PC-3 (cell line): ENCODE results near the gene ADCY9. TPM values are rescaled to one million over a fixed set of nuclear protein-coding genes. Genes with fewer than 3 reads are reported as not detected.

Source experiments
- ATAC-seq: fragments of 200-7000 bp; cut with Tn5 transposase; 2 replicates; pipeline ENCODE4 v1.9.1; 2020; ENCODE audit warnings: mild to moderate bottlenecking, moderate library complexity
- BruUV-seq: library from RNA; stranded (reverse); fragments of 400-500 nt; replicated peaks from 2 replicates; lab custom pipeline; 2021; lab: Mats Ljungman, UMichigan
- CTCF ChIA-PET: fragments of 300-600 bp; sonication (Branson Sonifier 250); formaldehyde crosslinking; loops from one replicate; lab custom pipeline; 2022; ENCODE audit warnings: antibody characterized with exemption; lab: Charles Lee
- POLR2A ChIA-PET: fragments of 300-600 bp; sonication (Branson Sonifier 250); formaldehyde crosslinking; loops from one replicate; lab custom pipeline; 2022; ENCODE audit warnings: antibody characterized with exemption; ENCODE audit not compliant: unreplicated experiment; lab: Charles Lee
- DNase-seq: peaks from one replicate; pipeline ENCODE4 v3.0.0-alpha.2; 2015
- H2AFZ ChIP-seq: fragments of 300-600 bp; sonication (generic); 2 replicates; pipeline ENCODE4 v1.6.0; 2016; ENCODE audit warnings: antibody characterized with exemption, low read length
- H3F3A ChIP-seq: fragments of 300-600 bp; sonication (generic); one replicate; pipeline ENCODE4 v1.6.0; 2017; ENCODE audit warnings: antibody characterized with exemption, low read length, control low read depth, mild to moderate bottlenecking; ENCODE audit not compliant: unreplicated experiment
- H3K27ac ChIP-seq: fragments of 300-600 bp; sonication (generic); 2 replicates; pipeline ENCODE4 v1.5.1; 2016; ENCODE audit warnings: mild to moderate bottlenecking, low read length
- H3K27me3 ChIP-seq: fragments of 300-600 bp; sonication (generic); 2 replicates; pipeline ENCODE4 v1.6.1; 2016; ENCODE audit warnings: low read length, mixed read lengths
- H3K36me3 ChIP-seq: fragments of 300-600 bp; sonication (generic); 2 replicates; pipeline ENCODE4 v1.6.1; 2016; ENCODE audit warnings: low read depth, mixed run types, low read length, mixed read lengths
- H3K4me1 ChIP-seq: fragments of 300-600 bp; sonication (generic); 2 replicates; pipeline ENCODE4 v1.5.1; 2016; ENCODE audit warnings: low read length; ENCODE audit not compliant: insufficient read depth
- H3K4me2 ChIP-seq: fragments of 300-600 bp; sonication (generic); 2 replicates; pipeline ENCODE4 v1.6.0; 2016; ENCODE audit warnings: low read length
- H3K4me3 ChIP-seq: fragments of 300-600 bp; sonication (generic); 2 replicates; pipeline ENCODE4 v1.5.1; 2016; ENCODE audit warnings: mild to moderate bottlenecking, low read length, mixed read lengths
- H3K79me2 ChIP-seq: fragments of 300-600 bp; sonication (generic); 2 replicates; pipeline ENCODE4 v1.6.1; 2017; ENCODE audit warnings: low read length, mixed read lengths
- H3K9ac ChIP-seq: fragments of 300-600 bp; sonication (generic); 2 replicates; pipeline ENCODE4 v1.6.0; 2016; ENCODE audit warnings: mild to moderate bottlenecking, low read length
- H3K9me2 ChIP-seq: fragments of 300-600 bp; sonication (generic); replicated peaks from 2 replicates; pipeline ENCODE4 v1.6.1; 2016; ENCODE audit warnings: mixed run types, low read length, mixed read lengths
- H3K9me3 ChIP-seq: fragments of 300-600 bp; sonication (generic); 2 replicates; pipeline ENCODE4 v1.6.1; 2016; ENCODE audit warnings: low read length, mixed read lengths
- H4K20me1 ChIP-seq: fragments of 300-600 bp; sonication (generic); 2 replicates; pipeline ENCODE4 v1.6.1; 2016; ENCODE audit warnings: low read length, mixed read lengths
- EZH2 ChIP-seq: fragments of 300-600 bp; sonication (generic); IDR thresholded peaks from one replicate; pipeline ENCODE4 v1.6.1; 2017; ENCODE audit warnings: antibody characterized with exemption, mild to moderate bottlenecking, low read length; ENCODE audit not compliant: unreplicated experiment
- EZH2phosphoT487 ChIP-seq: fragments of 300-600 bp; sonication (generic); IDR thresholded peaks from 2 replicates; pipeline ENCODE4 v1.6.1; 2018; ENCODE audit warnings: mild to moderate bottlenecking, antibody characterized with exemption, low read length, borderline replicate concordance
- intact Hi-C: fragments of 100-400 bp; cut with micrococcal nuclease; formaldehyde crosslinking; loops from 2 replicates; pipeline ENCODE4 v1.9.0; 2023
- total RNA-seq: library from RNA; depleted of rRNA; stranded (reverse); fragments of >200 nt; gene quantifications from 2 replicates; pipeline ENCODE4 v1.2.3, GENCODE V29; 2014
- TF ChIP-seq, protein P1 (sequence below): fragments of 300-600 bp; sonication (generic); conservative IDR thresholded peaks from 2 replicates; pipeline ENCODE4 v1.5.1; 2017; ENCODE audit warnings: antibody characterized with exemption, low read depth, mild to moderate bottlenecking, low read length

The ADCY9 gene
- total RNA-seq, 1 experiment from 2014 or later = 6.2 TPM

GRCh38 chr16:4111748-4112696 lies 4.2 kb downstream of the ADCY9 start:
- intact Hi-C loops = loop anchor here (10.0 kb wide), 1 partner anchor 127 kb away; no protein-coding TSS in a partner anchor
- POLR2A ChIA-PET = interaction anchor here (0.6 kb wide), 1 partner anchor 70 kb away, joined by 3 read pairs; no protein-coding TSS in a partner anchor
- no peaks in the 10 kb centered on the region for H3K36me3 ChIP-seq
- no peaks in the 10 kb centered on the region for H3K27me3 ChIP-seq
- peak overlapping the region; percentile 48; the same call in 1 of the 2 replicates for H2AFZ ChIP-seq
- CTCF ChIA-PET = interaction anchor here (0.6 to 0.9 kb wide), 2 partner anchors 130 to 142 kb away, joined by 3 to 4 read pairs; no protein-coding TSS in a partner anchor
- no peak for TF ChIP-seq EZH2
- TF ChIP-seq, protein P1, sequence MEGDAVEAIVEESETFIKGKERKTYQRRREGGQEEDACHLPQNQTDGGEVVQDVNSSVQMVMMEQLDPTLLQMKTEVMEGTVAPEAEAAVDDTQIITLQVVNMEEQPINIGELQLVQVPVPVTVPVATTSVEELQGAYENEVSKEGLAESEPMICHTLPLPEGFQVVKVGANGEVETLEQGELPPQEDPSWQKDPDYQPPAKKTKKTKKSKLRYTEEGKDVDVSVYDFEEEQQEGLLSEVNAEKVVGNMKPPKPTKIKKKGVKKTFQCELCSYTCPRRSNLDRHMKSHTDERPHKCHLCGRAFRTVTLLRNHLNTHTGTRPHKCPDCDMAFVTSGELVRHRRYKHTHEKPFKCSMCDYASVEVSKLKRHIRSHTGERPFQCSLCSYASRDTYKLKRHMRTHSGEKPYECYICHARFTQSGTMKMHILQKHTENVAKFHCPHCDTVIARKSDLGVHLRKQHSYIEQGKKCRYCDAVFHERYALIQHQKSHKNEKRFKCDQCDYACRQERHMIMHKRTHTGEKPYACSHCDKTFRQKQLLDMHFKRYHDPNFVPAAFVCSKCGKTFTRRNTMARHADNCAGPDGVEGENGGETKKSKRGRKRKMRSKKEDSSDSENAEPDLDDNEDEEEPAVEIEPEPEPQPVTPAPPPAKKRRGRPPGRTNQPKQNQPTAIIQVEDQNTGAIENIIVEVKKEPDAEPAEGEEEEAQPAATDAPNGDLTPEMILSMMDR = no peak
- H3K4me2 ChIP-seq = peak overlapping the region; percentile 87
- DNase-seq = peak; percentile 9
- no TSS peak for BruUV-seq
- H3K9me2 ChIP-seq = no peaks in the 10 kb centered on the region
- no peak overlapping the region for H3K27ac ChIP-seq
- peaks cover 34% of the 10 kb centered on the region for H3K4me1 ChIP-seq
- no peak for ATAC-seq
- no peaks in the 10 kb centered on the region for H4K20me1 ChIP-seq
- H3K9me3 ChIP-seq = no peaks in the 10 kb centered on the region
- H3K9ac ChIP-seq = no peak overlapping the region
- no peaks in the 10 kb centered on the region for H3F3A ChIP-seq
- H3K79me2 ChIP-seq = peaks cover 35% of the 10 kb centered on the region
- H3K4me3 ChIP-seq = peak overlapping the region; percentile 64

DNA sequence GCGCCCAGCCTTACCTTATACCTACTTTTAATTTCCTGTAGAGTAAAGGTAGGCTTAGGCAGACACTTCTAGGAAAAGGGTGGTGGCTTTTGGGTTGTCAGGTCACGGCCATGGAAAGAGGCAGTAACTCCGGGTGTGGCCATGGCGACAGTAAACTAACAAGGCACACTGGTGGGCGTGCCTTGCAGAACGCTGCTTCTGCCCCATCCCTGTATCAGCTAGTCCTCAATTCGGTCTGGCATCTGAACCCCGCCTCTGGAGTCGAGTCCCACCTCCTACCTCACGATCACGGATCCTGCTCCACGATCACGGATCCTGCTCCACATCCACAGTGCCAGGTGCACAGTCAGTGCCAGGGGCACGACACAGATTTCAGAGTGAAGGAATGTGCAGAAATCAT lies 5.6 kb downstream of the ADCY9 start:
- Histone ChIP-seq H3K79me2 (peaks cover 35% of the 10 kb centered on the region), H3K9me2 (no peaks in the 10 kb centered on the region), H2AFZ (no peak overlapping the region), H3K9me3 (no peaks in the 10 kb centered on the region), H3K36me3 (no peaks in the 10 kb centered on the region), H3K4me1 (peaks cover 31% of the 10 kb centered on the region), H3F3A (no peaks in the 10 kb centered on the region), H3K4me2 (no peak overlapping the region), H4K20me1 (no peaks in the 10 kb centered on the region), H3K4me3 (no peak overlapping the region), H3K27me3 (no peaks in the 10 kb centered on the region), H3K27ac (no peak overlapping the region), H3K9ac (no peak overlapping the region)
- CTCF ChIA-PET = no interaction called here
- POLR2A ChIA-PET = no interaction called here
- TF ChIP-seq, protein P1 = no peak
- TF ChIP-seq EZH2 (no peak), EZH2phosphoT487 (no peak)
- ATAC-seq (no peak), DNase-seq (no peak)
- no TSS peak for BruUV-seq
- intact Hi-C loops = loop anchor here (10.0 kb wide), 1 partner anchor 126 kb away; no protein-coding TSS in a partner anchor

DNA sequence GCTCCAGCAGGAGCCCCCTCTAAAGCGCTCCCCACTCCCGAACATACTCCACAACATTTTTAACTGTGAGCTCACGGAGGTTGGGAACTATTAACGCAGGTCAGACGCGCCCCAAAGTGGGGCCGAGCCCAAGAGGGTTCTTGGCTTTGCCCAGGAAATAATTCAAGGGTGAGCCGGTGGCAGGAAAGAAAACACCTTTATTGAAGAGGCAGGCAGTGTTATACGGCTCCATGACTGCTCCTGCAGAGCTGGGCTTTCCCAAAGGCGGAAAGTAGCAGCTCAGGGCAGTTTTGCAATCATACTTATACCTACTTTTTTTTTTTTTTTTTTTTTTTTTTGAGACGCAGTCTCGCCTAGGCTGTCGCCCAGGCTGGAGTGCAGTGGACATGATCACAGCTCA lies 6.2 kb downstream of the ADCY9 start:
- no peak overlapping the region for H3K4me3 ChIP-seq
- no peak overlapping the region for H3K9ac ChIP-seq
- no peaks in the 10 kb centered on the region for H3K9me3 ChIP-seq
- POLR2A ChIA-PET = no interaction called here
- no peaks in the 10 kb centered on the region for H4K20me1 ChIP-seq
- no peak overlapping the region for H2AFZ ChIP-seq
- peaks cover 35% of the 10 kb centered on the region for H3K79me2 ChIP-seq
- no peak overlapping the region for H3K4me2 ChIP-seq
- ATAC-seq = no peak
- no peak overlapping the region for H3K27ac ChIP-seq
- TF ChIP-seq, protein P1 = no peak
- TF ChIP-seq EZH2 (no peak), EZH2phosphoT487 (no peak)
- no peaks in the 10 kb centered on the region for H3K27me3 ChIP-seq
- DNase-seq = no peak
- no TSS peak for BruUV-seq
- intact Hi-C loops = loop anchor here (10.0 kb wide), 1 partner anchor 125 kb away; no protein-coding TSS in a partner anchor
- H3K36me3 ChIP-seq = no peaks in the 10 kb centered on the region
- CTCF ChIA-PET = no interaction called here
- H3K4me1 ChIP-seq = peaks cover 31% of the 10 kb centered on the region
- H3K9me2 ChIP-seq = no peaks in the 10 kb centered on the region
- H3F3A ChIP-seq = no peaks in the 10 kb centered on the region
